Activated CD8-positive, alpha-beta memory T cell treated with anti-CD3 and anti-CD28 coated beads for 1 hour (primary cell): ENCODE data around the gene NBEA.
"Not testable (repeated sequence)": the region's sequence is repeated elsewhere in the genome, so short reads cannot be mapped to it uniquely, and the experiment has no call there.

Source experiments
- DNase-seq, 2 donors: peaks; one replicate each; pipeline ENCODE4 v3.0.0-alpha.2; 2020; ENCODE audit warnings: low read depth in 1 of 2; ENCODE audit errors: extremely low read depth in 1 of 2

Gene NBEA

DNA sequence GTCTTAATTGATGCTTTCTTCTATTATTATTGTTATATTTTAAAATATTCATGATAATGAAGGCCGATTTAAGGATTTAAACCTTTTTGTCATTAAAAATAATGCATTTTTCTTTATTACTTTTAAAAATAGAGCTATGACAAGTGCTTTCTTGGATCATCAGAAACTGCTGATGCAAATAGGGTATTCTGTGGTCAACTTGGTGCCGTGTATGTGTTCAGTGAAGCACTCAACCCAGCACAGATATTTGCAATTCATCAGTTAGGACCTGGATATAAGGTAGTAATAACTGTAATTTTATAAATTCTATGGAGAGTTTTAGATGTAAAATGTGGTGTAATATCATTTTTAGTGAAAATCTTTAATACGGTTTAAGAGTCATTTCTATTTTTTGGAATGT, 116.5 kb downstream of the NBEA start:
- DNase-seq: not testable (repeated sequence)

DNA sequence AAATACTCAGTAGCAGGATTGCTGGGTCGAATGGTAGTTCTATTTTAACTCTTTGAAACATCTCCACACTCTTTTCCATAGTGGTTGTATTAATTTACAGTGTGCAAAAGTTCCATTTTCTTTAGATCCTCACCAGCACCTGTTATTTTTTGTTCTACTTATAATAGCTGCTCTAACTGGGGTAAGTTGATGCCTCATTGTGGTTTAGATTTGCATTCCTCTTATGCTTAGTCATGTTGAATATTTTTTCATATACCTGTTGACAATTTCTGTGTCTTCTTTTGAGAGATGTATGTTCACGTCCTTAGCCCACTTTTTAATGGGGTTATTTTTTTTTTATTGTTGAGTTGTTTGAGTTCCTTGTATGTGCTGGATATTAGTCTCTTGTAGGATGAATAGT, 144.6 kb downstream of the NBEA start:
- no peak for DNase-seq

DNA sequence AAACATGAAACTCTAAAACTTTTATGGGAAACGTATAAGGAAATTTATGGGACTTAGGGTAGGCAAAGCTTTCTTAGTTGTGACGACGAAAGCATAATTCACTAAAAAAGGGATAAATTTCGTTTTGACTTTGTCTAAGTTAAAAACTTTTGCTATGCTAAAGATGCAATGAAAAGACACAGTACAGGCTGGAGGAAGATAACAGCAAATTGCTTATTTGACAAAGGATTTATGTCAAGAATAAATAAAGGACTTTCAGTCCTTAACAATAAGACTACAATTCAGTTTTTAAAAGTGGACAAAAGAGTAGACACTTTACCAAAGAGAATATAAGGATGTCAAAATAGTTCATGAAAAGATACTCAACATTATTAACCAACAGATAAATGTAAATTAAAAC, 150.2 kb downstream of the NBEA start:
- no peak for DNase-seq

DNA sequence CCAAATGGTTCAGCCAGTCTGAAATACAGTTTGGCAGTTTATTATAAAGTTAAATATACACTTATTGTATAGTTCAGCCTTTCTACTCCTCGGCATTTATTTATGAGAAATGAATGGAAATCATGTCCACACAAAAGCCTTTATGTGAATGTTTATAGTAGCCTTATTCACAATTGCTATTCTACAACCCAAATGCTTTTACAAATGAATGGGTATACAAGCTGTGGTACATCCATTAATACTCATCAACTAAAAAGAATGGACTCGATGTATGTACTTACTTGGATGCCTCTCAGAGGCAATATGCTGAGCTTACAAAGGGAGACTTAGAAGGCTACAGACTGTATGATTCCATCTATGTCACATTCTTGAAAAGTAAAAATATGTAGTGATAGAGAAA, 150.7 kb downstream of the NBEA start:
- no peak for DNase-seq

DNA sequence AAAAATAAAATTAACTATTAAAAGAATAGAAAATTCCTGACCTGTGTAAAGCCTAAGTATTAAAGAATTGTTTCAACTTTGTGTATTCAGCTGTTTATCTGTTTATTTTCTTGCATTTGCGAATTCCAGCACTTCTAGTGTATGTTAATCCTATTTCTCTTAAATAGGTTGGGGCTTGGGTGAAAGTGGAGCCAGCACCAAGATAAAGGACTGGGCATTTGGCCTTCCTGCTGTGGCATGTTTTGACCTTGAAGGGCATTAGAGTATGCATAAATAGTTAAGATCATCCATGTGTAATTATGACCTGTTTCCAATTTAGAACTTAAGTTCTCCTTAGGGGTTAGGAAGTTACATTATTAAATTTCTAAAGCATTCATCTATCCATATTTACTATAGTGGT, 151.3 kb downstream of the NBEA start:
- DNase-seq: no peak

DNA sequence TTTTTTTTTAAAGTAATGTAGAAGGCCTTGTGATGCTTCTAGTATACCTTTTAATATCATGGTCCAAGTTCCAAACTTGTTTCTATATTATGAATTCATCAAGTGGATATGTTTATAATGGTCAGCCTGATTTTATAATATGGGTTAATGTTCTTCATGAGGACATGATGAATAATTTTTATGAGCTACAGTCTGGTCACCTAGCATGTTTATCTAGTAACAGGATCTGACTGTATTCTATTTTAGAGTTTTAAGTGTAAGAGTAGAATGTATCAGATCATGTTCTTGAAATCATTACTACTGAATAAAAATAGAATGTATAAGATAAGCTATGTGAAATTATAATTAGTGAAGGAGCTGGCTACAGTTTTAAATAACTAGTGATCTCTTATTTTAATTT, 164.7 kb downstream of the NBEA start:
- not testable (repeated sequence) for DNase-seq

DNA sequence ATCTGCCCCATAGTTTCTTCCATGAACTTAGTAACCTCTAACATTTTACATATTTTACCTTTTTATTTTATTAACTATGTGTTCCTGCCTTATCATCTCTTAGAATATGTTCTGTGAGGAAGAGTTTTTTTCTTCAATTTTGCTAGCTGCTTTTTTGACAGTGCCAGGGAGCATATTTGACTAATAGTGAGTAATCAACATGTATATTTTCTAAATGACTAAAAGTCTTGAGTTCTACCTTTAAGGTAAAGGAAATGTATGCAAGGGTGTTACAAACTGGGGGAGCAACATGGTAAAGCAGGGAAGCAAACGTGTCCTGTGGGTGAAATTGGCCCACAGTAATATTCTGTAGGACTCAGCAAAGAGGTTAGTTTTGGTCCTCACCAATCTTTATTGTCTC, 165.5 kb downstream of the NBEA start:
- DNase-seq: no peak

DNA sequence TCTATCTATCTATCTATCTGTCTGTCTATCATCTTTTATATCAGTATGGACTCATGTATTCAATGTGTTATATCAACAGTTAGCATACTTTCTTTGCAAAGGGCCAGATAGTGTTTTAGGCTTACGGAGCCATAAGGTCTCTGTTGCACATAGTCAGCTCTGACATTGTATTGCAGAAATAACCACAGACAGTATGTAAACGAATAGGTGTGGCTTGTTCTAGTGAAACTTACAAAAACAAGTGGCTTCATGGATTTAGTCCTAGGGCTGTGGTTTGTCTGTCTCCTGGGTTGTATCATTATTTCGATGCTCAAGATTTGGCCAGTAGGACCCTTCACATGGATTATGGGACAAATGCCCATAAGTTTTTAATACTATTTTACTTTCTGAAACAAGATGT, 171.5 kb downstream of the NBEA start:
- not testable (repeated sequence) for DNase-seq

DNA sequence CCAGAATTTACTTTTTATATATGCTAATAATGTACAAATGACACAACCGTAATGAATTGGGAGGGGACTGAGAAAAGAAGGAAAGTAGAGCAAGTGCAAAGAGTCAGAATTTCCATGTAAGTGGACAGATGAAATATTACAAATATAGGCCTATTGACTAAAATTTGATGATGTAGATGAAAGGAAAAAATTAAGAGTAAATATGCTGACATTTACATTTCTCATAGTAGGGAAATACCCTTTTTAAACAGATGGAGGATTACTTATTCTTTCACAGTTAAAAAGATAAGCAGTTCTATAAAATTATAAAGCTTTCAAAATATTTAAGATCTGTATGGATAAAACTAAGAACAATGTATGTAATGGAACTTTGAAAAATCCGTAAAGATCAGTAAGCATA, 185.4 kb downstream of the NBEA start:
- no peak for DNase-seq

DNA sequence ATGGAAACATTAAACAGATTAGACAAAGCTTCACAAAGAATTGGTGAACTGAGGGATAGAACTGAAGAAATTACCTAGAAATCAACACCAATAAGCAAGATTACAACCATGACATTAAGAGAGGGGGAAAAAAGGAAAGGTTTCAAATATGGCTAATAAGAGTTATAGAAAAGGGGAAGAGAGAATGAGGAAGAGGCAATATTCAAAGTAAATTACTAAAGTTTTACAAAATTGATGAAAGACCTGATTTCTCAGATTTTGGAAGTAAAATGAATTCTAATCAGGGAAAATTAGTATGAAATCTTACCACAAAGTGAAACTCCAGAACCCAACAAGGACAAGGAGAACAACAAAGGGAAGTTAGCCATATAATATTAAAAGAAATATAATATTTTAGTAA, 187.4 kb downstream of the NBEA start:
- DNase-seq: no peak

DNA sequence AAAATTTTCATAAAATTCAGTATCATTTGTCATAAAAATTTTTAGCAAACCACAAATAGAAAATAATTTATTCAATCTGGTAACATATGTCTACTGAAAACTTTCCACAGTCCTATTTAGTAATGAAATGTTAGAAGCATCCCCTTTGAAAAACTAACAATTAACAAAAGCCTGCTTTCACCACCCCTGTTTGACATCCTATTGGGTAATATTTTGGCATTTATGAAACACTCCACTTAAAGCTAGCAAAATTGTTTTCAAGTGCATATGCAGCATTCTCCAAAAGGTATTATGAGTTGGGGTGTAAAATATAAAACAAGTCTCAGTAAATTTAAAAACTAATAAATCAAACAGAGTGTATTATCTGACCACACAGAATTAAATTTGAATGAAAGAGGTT, 189.4 kb downstream of the NBEA start:
- no peak for DNase-seq

DNA sequence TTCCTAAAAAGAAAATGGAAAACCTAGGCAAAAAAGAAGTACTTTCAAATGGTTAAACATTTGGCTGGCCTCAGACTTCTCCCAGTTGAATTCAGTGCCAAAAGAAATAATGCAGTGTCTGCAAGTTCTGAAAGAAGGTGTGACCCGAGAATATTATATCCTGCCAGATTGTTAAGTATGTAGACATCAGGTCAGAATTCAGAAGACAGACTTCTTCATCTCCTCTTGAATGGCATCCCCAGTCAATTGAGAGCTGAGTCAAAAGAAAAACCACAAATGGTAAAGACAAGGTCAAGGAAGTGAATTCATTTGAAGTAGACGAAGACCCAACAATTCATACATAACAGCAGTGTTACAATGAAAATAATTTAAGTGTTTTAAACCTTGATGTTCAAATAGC, 194.5 kb downstream of the NBEA start:
- DNase-seq: no peak

DNA sequence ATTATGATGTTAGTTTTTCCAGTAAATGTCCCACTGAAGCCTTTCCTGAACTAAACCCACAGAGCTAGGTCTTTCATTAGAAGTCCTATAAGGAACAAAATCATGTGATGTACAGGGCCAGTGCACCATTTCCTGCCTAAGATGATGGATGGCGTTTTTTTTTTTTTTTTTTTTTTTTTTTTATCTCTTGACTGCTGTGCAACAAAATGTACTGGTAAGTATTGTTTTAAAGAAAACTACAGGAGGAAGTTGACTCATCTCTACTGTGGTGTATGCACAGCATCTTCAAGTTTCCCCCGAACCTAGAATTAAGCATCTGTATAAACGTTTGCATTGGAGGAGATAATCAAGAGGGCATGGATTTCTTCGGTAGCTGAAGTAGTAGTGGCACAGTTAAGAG, 197.5 kb downstream of the NBEA start:
- no peak for DNase-seq

DNA sequence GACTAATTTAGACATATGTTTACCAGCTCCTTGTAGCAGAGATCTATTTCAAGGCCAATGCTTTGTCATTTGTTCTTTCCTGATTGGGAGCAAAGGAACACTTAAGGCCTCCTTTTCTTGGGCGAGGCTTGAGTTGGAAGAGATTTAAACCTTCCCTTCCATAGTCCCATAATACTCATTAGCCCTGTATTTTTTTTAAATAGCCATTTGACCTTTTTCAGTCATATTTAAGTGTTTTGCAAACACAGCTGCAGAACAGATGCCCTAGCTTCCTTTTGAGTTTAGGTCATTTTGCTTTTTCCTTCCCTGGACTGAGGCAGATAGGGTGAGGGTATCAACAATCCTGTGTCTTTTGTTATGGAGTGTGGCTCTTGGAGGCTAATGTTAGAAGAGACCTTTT, 198.3 kb downstream of the NBEA start:
- no peak for DNase-seq

DNA sequence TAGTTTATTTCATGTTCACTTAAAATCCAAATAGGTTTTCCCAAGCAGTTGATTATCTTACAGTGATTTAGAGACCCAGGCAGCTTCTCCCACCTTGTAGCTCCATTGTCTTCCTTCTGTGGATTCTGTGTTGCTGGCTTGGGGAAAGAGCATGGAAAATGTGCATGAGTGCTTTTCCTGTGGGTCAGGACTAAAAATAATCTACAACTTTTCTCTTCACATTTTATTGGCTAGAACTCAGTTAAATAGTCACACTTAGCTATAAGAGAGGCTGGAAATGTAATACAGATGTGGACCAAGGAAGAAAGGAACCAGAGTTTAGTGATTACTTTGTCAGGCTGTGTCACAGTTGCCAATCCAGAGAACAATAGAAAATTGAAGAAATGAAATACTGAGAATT, 198.8 kb downstream of the NBEA start:
- no peak for DNase-seq

DNA sequence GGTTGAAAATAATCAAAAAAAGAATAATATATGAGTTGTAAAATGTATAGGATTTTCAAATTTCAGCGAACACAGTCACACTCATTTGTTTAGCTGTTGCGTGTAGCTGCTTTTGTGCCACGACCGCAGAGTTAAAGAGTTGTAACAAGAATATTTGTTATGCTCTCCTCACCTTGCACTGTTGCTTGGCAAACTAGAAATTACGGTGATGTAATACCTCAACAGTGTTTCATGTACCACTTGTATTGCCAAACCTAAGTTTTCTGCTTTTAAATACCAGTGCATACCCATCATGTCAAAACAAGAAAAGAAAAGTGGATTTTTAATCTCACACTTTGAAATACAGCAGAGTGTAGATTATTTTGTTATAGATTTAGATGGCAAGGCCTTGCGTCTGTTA, 201.1 kb downstream of the NBEA start:
- DNase-seq: no peak

DNA sequence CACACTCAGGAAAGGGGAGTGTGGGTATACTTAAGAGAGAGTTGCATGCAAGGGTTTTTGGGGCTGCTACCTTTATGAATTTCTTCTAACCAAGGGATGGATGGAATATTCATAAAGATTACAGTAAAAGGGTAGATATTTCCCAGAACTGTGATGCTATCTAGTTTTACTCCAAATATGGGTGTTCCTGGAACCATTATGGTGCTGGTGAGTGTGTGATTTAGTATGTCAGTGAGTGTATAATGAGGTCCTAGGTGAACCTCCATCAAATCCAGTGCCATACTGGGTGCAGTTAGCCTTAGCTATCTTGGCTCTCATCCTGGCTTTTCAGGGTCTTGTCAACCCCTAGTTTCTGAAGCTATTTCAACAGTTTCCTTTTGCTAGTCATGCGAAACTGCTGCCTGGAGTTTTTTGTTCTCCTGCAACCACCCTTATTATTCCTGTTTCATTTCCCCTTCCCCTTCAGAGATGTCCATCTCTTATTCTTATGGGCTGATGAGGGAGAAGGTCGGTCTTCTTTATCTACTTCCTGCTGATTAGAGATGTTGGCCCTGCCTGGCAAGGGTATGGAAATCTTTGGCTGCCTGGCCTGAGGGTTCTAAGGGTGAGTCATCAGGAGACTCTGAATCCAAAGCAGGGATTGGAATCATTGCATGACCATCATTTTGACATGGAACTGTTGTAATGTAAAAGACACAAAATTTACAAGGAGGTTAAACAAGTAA, 202.3 kb downstream of the NBEA start:
- DNase-seq: no peak

DNA sequence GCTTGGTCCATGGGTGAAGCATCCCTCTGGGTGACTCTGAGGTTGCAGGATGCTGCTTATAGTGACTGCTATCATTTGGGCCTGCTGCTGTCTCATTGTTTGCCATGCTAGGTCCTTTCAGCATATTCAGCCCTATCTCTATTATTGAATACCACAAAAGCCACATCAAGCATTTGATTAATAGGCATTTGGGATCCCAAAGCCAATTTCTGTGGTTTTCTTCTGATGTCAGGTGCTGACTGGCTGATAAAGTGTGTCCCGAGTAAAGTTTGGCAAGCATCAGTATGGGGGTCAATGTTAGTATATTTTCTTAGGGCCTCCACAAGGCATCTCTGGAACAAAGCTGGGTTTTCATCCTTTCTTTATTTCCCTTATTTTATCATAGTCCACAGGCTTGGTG, 204.6 kb downstream of the NBEA start:
- DNase-seq: no peak

DNA sequence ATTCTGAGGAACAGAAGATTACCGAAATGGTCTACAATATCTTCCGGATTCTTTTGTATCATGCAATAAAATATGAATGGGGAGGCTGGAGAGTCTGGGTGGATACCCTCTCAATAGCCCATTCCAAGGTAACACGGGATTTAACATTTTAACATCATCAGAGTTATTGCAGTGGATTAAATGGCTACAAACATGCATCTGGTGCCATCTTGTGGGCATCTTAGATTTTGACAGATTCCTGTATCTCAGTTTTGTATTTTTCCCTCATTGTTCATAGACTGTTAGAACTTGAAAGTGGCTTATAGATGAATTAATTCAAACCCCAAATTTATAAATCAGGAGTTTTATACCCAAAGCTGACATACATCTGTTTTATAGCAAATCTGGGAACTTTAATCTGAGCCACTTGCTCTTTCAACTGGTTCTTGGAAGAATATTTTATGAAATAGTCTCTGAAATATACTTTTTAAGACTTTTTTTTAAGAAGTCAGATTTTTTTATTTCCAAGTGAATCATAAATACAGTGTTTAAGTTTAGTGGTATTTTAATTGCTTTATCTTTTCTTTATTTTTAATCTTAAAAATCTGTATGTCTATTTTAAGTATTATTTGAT, 215.2 kb downstream of the NBEA start:
- no peak for DNase-seq

DNA sequence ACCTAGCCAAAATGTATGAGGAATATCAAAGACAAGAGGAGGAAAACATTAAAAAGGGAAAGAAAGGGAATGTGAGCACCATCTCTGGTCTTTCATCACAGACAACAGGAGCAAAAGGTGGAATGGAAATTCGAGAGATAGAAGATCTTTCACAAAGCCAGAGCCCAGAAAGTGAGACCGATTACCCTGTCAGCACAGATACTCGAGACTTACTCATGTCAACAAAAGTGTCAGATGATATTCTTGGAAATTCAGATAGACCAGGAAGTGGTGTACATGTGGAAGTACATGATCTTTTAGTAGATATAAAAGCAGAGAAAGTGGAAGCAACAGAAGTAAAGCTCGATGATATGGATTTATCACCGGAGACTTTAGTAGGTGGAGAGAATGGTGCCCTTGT, 217.0 kb downstream of the NBEA start:
- no peak for DNase-seq

DNA sequence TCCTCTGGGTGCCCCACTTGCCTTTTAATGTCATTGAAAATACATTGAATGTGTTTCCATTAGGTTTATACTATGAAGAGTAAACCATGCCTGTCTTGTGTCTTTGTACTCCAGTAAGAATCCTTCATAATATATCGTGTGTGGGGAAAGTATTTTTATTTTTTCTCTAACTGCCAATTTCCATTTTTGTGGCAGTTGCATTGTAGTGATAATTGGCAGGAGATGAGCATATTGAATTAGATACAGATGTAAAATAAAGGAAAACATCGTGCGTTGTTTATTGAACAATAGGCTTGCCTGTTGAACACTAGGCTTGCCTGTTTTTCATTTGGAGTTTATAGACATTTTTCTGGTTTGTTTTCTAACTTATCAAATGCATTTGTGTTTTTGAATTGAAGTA, 218.8 kb downstream of the NBEA start:
- DNase-seq: no peak

DNA sequence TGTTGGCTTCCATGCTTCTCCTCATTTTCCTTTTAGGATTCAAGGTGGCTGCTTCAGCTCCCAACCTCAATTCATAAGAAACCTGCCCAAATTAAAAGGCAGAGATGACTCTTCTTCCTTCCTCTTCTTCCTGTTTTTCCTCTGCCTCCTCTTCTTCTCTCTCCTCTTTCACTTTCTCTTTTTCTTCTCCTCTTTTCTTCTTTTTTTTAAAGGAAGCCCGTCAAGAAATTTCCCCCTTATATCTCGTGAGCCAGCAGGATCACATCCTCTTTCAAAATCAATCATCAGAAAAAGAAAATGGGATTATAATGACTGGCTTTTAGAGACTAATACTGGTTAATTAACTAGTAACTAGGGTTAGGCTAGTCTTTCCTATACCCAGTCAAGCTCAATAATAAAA, 220.3 kb downstream of the NBEA start:
- no peak for DNase-seq

DNA sequence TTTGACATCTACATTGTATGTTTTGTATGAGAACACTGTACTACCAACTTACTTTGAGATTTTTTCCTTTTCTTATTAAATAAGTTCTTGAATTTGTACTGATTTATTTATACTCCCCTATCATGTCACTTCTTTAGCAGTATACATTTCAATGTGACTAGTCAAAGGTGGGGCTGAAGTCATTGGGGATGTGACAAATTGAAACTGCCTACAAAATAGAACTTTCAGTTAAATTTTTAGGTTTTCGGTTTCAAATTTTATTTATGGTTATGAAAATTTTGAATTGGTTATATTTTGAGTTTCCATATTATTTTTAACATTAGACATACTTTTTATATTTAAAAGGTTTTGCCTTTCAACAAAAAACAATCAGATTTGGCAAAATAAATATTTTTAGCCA, 221.6 kb downstream of the NBEA start:
- no peak for DNase-seq
